ENCODE data around the gene NARF.

The NARF gene

DNA sequence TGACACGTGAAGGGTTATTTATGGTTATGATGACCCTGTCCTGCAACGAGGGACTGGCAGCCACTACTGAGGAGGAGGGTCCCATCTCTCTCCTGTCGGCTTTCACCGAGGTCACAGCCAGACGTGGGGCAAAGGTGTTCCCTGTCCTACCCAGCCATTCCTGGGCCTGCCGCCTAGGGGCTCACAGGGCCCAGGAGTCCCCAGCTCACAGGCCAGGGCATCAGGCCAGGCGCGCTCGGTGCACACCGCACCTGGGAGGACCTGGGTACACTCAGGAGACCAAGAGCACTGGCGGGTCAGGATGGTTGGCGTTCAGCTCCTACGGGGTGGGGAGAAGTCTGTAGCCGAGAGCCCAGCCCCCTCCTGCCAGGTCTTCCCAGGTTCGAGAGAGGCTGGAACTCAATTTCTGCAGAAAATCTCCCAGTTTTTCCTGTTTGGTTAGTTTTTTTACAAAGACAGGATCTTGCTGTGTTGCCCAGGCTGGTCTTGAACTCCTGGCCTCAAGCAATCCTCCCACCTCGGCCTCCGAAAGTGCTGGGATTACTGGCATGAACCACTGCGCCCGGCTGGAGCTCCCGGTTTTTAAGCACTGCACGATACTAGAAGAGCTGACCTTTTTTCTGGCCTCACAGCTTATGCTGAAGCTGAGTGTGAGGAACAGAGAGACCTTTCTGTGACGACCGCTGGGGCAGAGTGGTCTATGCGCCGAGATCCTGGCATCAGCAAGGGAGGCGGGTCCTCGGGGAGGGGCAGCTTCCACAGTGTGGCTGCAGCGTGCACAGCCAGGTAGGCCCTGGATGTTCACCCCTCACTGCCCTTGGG lies 15.7 kb upstream of the NARF start:
- Histone ChIP-seq H3K27ac (ENCODE audit: low read depth, low read length) (no peak overlapping the region), H3K36me3 (ENCODE audit: control insufficient read depth, low read length) (peaks cover 61% of the 10 kb centered on the region), H3K4me3 (ENCODE audit: low read length) (no peak overlapping the region), H3F3A (ENCODE audit: control insufficient read depth, insufficient read depth) (peaks cover 5% of the 10 kb centered on the region; the same call in 1 of the 2 replicates), H4K20me1 (ENCODE audit: control insufficient read depth, insufficient read depth, low read depth, low read length) (no peaks in the 10 kb centered on the region; the same call in 1 of the 2 replicates), H3K27me3 (ENCODE audit: control insufficient read depth, low read length) (no peaks in the 10 kb centered on the region), H3K9me3 (ENCODE audit: control insufficient read depth, insufficient read depth, low read length) (peaks cover 3% of the 10 kb centered on the region; the same call in 1 of the 2 replicates), H3K79me2 (ENCODE audit: control insufficient read depth, low read length) (peaks cover 20% of the 10 kb centered on the region), H3K9me2 (replicated peaks; ENCODE audit: control insufficient read depth, low read length) (no peaks in the 10 kb centered on the region), H3K4me2 (ENCODE audit: low read length) (no peak overlapping the region), H3K4me1 (ENCODE audit: control insufficient read depth, low read length) (peaks cover 25% of the 10 kb centered on the region)
- TF ChIP-seq EZH2phosphoT487 (IDR thresholded peaks at IDR 0.05; ENCODE audit: borderline replicate concordance, low read length), result no peak
- TF ChIP-seq, protein P1, sequence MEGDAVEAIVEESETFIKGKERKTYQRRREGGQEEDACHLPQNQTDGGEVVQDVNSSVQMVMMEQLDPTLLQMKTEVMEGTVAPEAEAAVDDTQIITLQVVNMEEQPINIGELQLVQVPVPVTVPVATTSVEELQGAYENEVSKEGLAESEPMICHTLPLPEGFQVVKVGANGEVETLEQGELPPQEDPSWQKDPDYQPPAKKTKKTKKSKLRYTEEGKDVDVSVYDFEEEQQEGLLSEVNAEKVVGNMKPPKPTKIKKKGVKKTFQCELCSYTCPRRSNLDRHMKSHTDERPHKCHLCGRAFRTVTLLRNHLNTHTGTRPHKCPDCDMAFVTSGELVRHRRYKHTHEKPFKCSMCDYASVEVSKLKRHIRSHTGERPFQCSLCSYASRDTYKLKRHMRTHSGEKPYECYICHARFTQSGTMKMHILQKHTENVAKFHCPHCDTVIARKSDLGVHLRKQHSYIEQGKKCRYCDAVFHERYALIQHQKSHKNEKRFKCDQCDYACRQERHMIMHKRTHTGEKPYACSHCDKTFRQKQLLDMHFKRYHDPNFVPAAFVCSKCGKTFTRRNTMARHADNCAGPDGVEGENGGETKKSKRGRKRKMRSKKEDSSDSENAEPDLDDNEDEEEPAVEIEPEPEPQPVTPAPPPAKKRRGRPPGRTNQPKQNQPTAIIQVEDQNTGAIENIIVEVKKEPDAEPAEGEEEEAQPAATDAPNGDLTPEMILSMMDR (IDR thresholded peaks at IDR 0.05; ENCODE audit: low read depth, low read length, poor library complexity, severe bottlenecking), result no peak

DNA sequence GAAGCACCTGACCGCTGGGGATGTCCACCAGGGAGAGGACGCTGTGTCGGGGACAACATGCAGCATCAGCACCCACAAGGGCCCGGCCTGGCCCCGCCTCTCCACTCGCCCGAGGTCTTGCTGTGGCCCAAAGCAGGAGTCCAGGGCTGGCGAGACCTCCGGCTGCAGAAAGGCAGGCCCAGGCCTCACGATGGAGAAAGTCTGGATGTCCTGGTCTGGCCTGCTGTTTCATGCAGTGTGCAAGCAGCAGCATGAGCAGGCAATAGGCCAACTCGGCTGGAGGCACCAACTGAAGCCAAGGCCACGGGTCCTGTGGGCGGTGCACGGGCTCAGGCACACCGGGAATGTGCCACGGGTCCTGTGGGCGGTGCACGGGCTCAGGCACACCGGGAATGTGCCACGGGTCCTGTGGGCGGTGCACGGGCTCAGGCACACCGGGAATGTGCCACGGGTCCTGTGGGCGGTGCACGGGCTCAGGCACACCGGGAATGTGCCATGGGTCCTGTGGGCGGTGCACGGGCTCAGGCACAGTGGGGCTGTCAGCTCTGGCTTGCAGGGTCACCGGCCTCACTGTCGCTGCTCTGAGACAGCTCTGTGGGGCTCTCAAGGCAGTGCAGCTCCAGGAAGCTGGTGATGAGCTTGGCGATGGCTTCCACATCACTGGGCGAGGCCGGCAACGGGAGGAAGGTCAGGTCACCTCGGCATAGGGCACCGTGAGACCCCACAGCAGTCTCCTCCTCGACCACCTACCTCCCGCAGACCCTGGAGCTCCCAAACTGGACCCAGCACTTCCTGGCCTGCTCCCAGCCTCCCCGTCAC lies 14.9 kb upstream of the NARF start:
- peaks cover 66% of the 10 kb centered on the region for H3K36me3 ChIP-seq (ENCODE audit: control insufficient read depth, low read length)
- peaks cover 30% of the 10 kb centered on the region for H3K4me1 ChIP-seq (ENCODE audit: control insufficient read depth, low read length)
- H3K4me3 ChIP-seq (ENCODE audit: low read length), result no peak overlapping the region
- no peak overlapping the region for H3K27ac ChIP-seq (ENCODE audit: low read depth, low read length)
- peaks cover 6% of the 10 kb centered on the region; the same call in 1 of the 2 replicates for H3F3A ChIP-seq (ENCODE audit: control insufficient read depth, insufficient read depth)
- H3K4me2 ChIP-seq (ENCODE audit: low read length), result no peak overlapping the region
- TF ChIP-seq, protein P1 (IDR thresholded peaks at IDR 0.05; ENCODE audit: low read depth, low read length, poor library complexity, severe bottlenecking), result no peak
- no peak for TF ChIP-seq EZH2phosphoT487 (IDR thresholded peaks at IDR 0.05; ENCODE audit: borderline replicate concordance, low read length)
- H3K79me2 ChIP-seq (ENCODE audit: control insufficient read depth, low read length), result peaks cover 25% of the 10 kb centered on the region
- H3K9me3 ChIP-seq (ENCODE audit: control insufficient read depth, insufficient read depth, low read length), result peaks cover 3% of the 10 kb centered on the region; the same call in 1 of the 2 replicates
- no peaks in the 10 kb centered on the region for H3K27me3 ChIP-seq (ENCODE audit: control insufficient read depth, low read length)
- H3K9me2 ChIP-seq (replicated peaks; ENCODE audit: control insufficient read depth, low read length), result no peaks in the 10 kb centered on the region
- no peaks in the 10 kb centered on the region; the same call in 1 of the 2 replicates for H4K20me1 ChIP-seq (ENCODE audit: control insufficient read depth, insufficient read depth, low read depth, low read length)

DNA sequence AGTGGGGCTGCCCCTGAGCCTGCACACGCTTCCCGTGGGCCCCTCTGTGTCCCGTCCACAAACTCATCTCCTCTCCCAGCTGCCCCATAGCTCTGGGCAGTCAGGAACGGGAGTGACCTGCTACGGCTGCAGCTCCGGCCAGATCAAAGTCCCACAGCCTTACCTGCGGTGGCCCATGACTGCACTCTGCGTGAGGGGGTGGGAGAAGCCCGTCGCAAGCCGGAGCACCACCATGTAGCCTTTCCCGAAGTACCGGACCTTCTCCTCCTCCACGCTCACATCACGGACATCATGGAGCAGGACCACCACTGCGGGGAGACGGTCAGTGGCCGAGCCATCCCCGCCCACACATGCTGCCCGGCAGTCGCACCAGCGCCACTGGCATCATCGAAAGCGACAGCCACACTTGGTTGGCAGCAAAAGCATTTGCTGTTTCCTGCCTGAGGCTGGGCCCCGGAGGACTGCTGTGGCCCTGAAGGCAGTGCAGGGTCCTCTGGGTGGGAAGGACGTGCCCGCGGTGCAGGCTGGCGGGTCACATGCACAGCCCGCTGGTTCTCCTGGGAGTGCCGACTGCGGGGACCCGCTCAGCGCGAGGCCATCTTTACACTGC lies 14.2 kb upstream of the NARF start:
- TF ChIP-seq, protein P1 (IDR thresholded peaks at IDR 0.05; ENCODE audit: low read depth, low read length, poor library complexity, severe bottlenecking), result no peak
- TF ChIP-seq EZH2phosphoT487 (IDR thresholded peaks at IDR 0.05; ENCODE audit: borderline replicate concordance, low read length), result no peak
- peaks cover 11% of the 10 kb centered on the region for H3F3A ChIP-seq (ENCODE audit: control insufficient read depth, insufficient read depth)
- peaks cover 3% of the 10 kb centered on the region; the same call in 1 of the 2 replicates for H3K9me3 ChIP-seq (ENCODE audit: control insufficient read depth, insufficient read depth, low read length)
- peaks cover 36% of the 10 kb centered on the region for H3K4me1 ChIP-seq (ENCODE audit: control insufficient read depth, low read length)
- no peaks in the 10 kb centered on the region for H3K9me2 ChIP-seq (replicated peaks; ENCODE audit: control insufficient read depth, low read length)
- no peak overlapping the region for H3K4me3 ChIP-seq (ENCODE audit: low read length)
- H3K79me2 ChIP-seq (ENCODE audit: control insufficient read depth, low read length), result peaks cover 30% of the 10 kb centered on the region
- H4K20me1 ChIP-seq (ENCODE audit: control insufficient read depth, insufficient read depth, low read depth, low read length), result no peaks in the 10 kb centered on the region; the same call in 1 of the 2 replicates
- H3K27ac ChIP-seq (ENCODE audit: low read depth, low read length), result no peak overlapping the region
- no peaks in the 10 kb centered on the region for H3K27me3 ChIP-seq (ENCODE audit: control insufficient read depth, low read length)
- no peak overlapping the region for H3K4me2 ChIP-seq (ENCODE audit: low read length)
- peaks cover 71% of the 10 kb centered on the region for H3K36me3 ChIP-seq (ENCODE audit: control insufficient read depth, low read length)

Data from DOHH2 (cell line).